Activated T-cell treated with anti-CD3 and anti-CD28 coated beads, Interleukin-2, amount 50 U/mL, for 1 hour (primary cell): ENCODE data around the gene TRIM44.

Experiments used
- DNase-seq: peaks from one replicate; pipeline ENCODE4 v3.0.0-alpha.2; 2020

The TRIM44 gene

DNA sequence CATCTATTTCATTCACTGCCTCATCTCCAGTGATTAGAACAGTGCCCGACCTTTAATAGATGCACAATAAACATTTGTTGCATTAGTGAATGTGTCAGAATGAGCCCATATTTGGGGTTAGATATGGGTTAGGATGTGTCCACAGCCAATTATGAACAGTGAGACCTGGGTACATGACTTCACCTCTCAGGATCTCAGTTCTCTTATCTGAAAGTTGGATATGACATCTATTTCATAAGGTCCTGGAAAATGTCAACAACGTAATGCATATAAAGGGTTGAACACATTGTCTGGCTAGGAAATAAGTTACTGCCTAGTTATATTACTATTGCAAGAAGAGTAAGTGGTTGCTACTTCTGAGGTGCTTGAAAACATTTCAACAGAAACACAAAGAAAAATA, 201.6 kb downstream of the TRIM44 start:
- DNase-seq = no peak

DNA sequence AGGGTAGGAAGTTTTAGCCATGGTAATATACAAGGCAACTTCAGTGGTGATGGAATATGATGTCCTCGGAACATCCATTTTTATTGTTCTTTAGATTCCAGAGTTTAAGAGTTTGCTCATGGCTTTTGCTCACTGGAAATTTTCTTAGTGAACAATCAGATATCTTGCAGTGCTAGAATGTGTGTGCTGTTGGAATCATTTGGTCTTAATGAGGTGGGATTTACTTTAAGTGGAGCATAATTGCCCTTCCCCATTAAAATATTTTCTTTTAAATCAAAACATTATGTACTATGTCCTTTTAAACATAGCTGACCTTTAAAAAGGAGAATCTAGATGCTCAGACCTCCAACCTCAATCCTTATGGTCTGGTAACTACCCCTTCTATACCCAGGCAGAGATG, 204.0 kb downstream of the TRIM44 start:
- DNase-seq = no peak
